Stimulated activated CD4-positive, alpha-beta T cell treated with anti-CD3 and anti-CD28 coated beads, Interleukin-2, amount 100 ng/mL, for 48 hours (primary cell): ENCODE data around the gene CRYZL1.
"Not testable (repeated sequence)": the region's sequence is repeated elsewhere in the genome, so short reads cannot be mapped to it uniquely, and the experiment has no call there.

Experiments
- DNase-seq, 2 donors: peaks; one replicate each; pipeline ENCODE4 v3.0.0-alpha.2; 2020

The CRYZL1 gene

GRCh38 chr21:33641352-33642026 is at the start of gene CRYZL1:
Gene CRYZL1 (minus strand): TSS chr21:33641741. CDS start chr21:33631551, 10,190 bp downstream.
- DNase-seq = peak; percentile 99

- DNase-seq = no peak
Observed at GRCh38 chr21:33690874-33691273, 49.3 kb upstream of the CRYZL1 start.

GRCh38 chr21:33688353-33688752 is 46.8 kb upstream of the CRYZL1 start:
- DNase-seq = no peak

- DNase-seq = no peak
Observed at GRCh38 chr21:33687634-33688033, 46.1 kb upstream of the CRYZL1 start.

- no peak for DNase-seq
Observed at GRCh38 chr21:33686386-33686785, 44.8 kb upstream of the CRYZL1 start.

- DNase-seq = no peak
Observed at GRCh38 chr21:33685613-33686197, 44.2 kb upstream of the CRYZL1 start.

- no peak for DNase-seq
Observed at GRCh38 chr21:33684923-33685560, 43.5 kb upstream of the CRYZL1 start.

GRCh38 chr21:33684068-33684467 is 42.5 kb upstream of the CRYZL1 start:
- DNase-seq = no peak

- DNase-seq = no peak
Observed at GRCh38 chr21:33682992-33683627, 41.6 kb upstream of the CRYZL1 start.

- no peak for DNase-seq
Observed at GRCh38 chr21:33680870-33681269, 39.3 kb upstream of the CRYZL1 start.

GRCh38 chr21:33677450-33677849 is 35.9 kb upstream of the CRYZL1 start:
- DNase-seq = no peak

- not testable (repeated sequence) for DNase-seq
Observed at GRCh38 chr21:33676666-33677065, 35.1 kb upstream of the CRYZL1 start.

- no peak for DNase-seq
Observed at GRCh38 chr21:33674226-33674625, 32.7 kb upstream of the CRYZL1 start.

- DNase-seq = no peak
Observed at GRCh38 chr21:33673473-33673872, 31.9 kb upstream of the CRYZL1 start.

GRCh38 chr21:33670076-33670978 is 28.8 kb upstream of the CRYZL1 start:
- no peak for DNase-seq

GRCh38 chr21:33668620-33669019 is 27.1 kb upstream of the CRYZL1 start:
- no peak for DNase-seq

- no peak for DNase-seq
Observed at GRCh38 chr21:33668180-33668579, 26.6 kb upstream of the CRYZL1 start.

GRCh38 chr21:33667636-33668035 is 26.1 kb upstream of the CRYZL1 start:
- DNase-seq = no peak

- no peak for DNase-seq
Observed at GRCh38 chr21:33666153-33666552, 24.6 kb upstream of the CRYZL1 start.

GRCh38 chr21:33664135-33664534 is 22.6 kb upstream of the CRYZL1 start:
- no peak for DNase-seq

GRCh38 chr21:33663241-33663640 is 21.7 kb upstream of the CRYZL1 start:
- DNase-seq = no peak

GRCh38 chr21:33662046-33662445 is 20.5 kb upstream of the CRYZL1 start:
- no peak for DNase-seq

- no peak for DNase-seq
Observed at GRCh38 chr21:33661146-33661545, 19.6 kb upstream of the CRYZL1 start.
